Keratinocyte (primary cell): ENCODE data around the gene UGT1A10. TPM values are rescaled to one million over a fixed set of nuclear protein-coding genes. Genes with fewer than 3 reads are reported as not detected.

Source experiments
- DNase-seq: peaks from one replicate; pipeline ENCODE4 v3.0.0-alpha.2; 2011; ENCODE audit warnings: low read depth, missing footprints, low spot score
- FAIRE-seq: peaks from 2 replicates; lab custom pipeline; 2011; peaks lifted over from hg19 to GRCh38; lab: Jason Lieb, UNC
- H2AFZ ChIP-seq: 2 replicates; pipeline ENCODE4 v1.6.0; 2012; ENCODE audit warnings: low read length, control low read depth, inconsistent platforms; ENCODE audit not compliant: control insufficient read depth
- H3K27ac ChIP-seq: 2 replicates; pipeline ENCODE4 v1.5.1; 2011; ENCODE audit warnings: low read length; ENCODE audit not compliant: control insufficient read depth, insufficient read depth
- H3K27me3 ChIP-seq: 3 replicates; pipeline ENCODE4 v1.6.0; 2011; ENCODE audit warnings: low read length; ENCODE audit not compliant: control insufficient read depth, insufficient read depth; ENCODE audit errors: extremely low read depth
- H3K36me3 ChIP-seq, 2 experiments: 2 replicates in 1 of 2; 3 replicates in 1 of 2; pipeline ENCODE4 v1.5.1; 2011; ENCODE audit warnings: low read length in 2 of 2, mild to moderate bottlenecking in 1 of 2; ENCODE audit not compliant: control insufficient read depth in 2 of 2, insufficient read depth in 2 of 2; ENCODE audit errors: extremely low read depth in 1 of 2
- H3K4me1 ChIP-seq: 3 replicates; pipeline ENCODE4 v1.5.1; 2011; ENCODE audit warnings: low read length; ENCODE audit not compliant: control insufficient read depth, insufficient read depth; ENCODE audit errors: extremely low read depth
- H3K4me2 ChIP-seq: 3 replicates; pipeline ENCODE4 v1.6.0; 2011; ENCODE audit warnings: low read depth, low read length; ENCODE audit not compliant: control insufficient read depth, insufficient read depth; ENCODE audit errors: extremely low read depth
- H3K4me3 ChIP-seq, 3 experiments: fragments of 200-600 bp in 1 of 3; sonication (generic) in 1 of 3; 2 replicates in 2 of 3; 3 replicates in 1 of 3; pipeline ENCODE4 v1.5.1; 2011 to 2016; ENCODE audit warnings: low read length in 3 of 3, mild to moderate bottlenecking in 3 of 3, control low read depth in 2 of 3, inconsistent platforms in 1 of 3, low read depth in 1 of 3, mixed read lengths in 1 of 3, mixed run types in 1 of 3, moderate library complexity in 1 of 3; ENCODE audit not compliant: control insufficient read depth in 2 of 3, insufficient read depth in 2 of 3; ENCODE audit errors: extremely low read depth in 1 of 3
- H3K79me2 ChIP-seq: 2 replicates; pipeline ENCODE4 v1.6.0; 2012; ENCODE audit warnings: low read length; ENCODE audit not compliant: control insufficient read depth, insufficient read depth
- H3K9ac ChIP-seq: 3 replicates; pipeline ENCODE4 v1.6.0; 2011; ENCODE audit warnings: low read length; ENCODE audit not compliant: control insufficient read depth, insufficient read depth; ENCODE audit errors: extremely low read depth
- H3K9me1 ChIP-seq: 3 replicates; pipeline ENCODE4 v1.6.0; 2011; ENCODE audit warnings: low read length; ENCODE audit not compliant: control insufficient read depth, insufficient read depth; ENCODE audit errors: extremely low read depth
- H3K9me3 ChIP-seq: 2 replicates; pipeline ENCODE4 v1.5.1; 2012; ENCODE audit warnings: low read depth, low read length; ENCODE audit not compliant: control insufficient read depth
- H4K20me1 ChIP-seq: 3 replicates; pipeline ENCODE4 v1.6.0; 2011; ENCODE audit warnings: low read length; ENCODE audit not compliant: control insufficient read depth, insufficient read depth; ENCODE audit errors: extremely low read depth
- EZH2 ChIP-seq: IDR thresholded peaks from one replicate; pipeline ENCODE4 v1.6.1; 2012; ENCODE audit warnings: inconsistent platforms, mild to moderate bottlenecking, low read length, moderate library complexity
- dilution Hi-C: fragments of 300-500 bp; cut with MboI; formaldehyde crosslinking; loops from one replicate; pipeline ENCODE4 v1.7.0; 2020; ENCODE audit warnings: low sequenced_read_pairs; ENCODE audit not compliant: extremely low pct_ligation_motif_present
- polyA plus RNA-seq, 5 experiments: library from polyadenylated mRNA; depleted of rRNA in 3 of 5; stranded (reverse) in 3 of 5; stranded (forward) in 1 of 5; unstranded in 1 of 5; fragments of >200 nt; gene quantifications; 1 replicate in 1 of 5; 2 replicates in 3 of 5; 3 replicates in 1 of 5; pipeline versions ENCODE4 v1.2.1 to v1.2.3, GENCODE V29; 2011 to 2012; ENCODE audit warnings: missing spikeins in 2 of 5, low read depth in 1 of 5, low replicate concordance in 1 of 5
- TF ChIP-seq, protein P1 (sequence below), 3 experiments: IDR thresholded peaks in 1 of 3; conservative IDR thresholded peaks in 1 of 3; optimal IDR thresholded peaks in 1 of 3; 2 replicates in 2 of 3; 3 replicates in 1 of 3; pipeline versions ENCODE3 to v1.5.1; 2011; ENCODE audit warnings: low read length in 3 of 3, mild to moderate bottlenecking in 3 of 3, moderate library complexity in 2 of 3, control low read depth in 1 of 3, inconsistent platforms in 1 of 3; ENCODE audit not compliant: insufficient read depth in 2 of 3; ENCODE audit errors: extremely low read depth in 1 of 3

Gene UGT1A10
- polyA plus RNA-seq, 1 donor (not counting 4 experiments of a cell fraction or from before 2014, with no cell fraction given) = 2.0 TPM

DNA sequence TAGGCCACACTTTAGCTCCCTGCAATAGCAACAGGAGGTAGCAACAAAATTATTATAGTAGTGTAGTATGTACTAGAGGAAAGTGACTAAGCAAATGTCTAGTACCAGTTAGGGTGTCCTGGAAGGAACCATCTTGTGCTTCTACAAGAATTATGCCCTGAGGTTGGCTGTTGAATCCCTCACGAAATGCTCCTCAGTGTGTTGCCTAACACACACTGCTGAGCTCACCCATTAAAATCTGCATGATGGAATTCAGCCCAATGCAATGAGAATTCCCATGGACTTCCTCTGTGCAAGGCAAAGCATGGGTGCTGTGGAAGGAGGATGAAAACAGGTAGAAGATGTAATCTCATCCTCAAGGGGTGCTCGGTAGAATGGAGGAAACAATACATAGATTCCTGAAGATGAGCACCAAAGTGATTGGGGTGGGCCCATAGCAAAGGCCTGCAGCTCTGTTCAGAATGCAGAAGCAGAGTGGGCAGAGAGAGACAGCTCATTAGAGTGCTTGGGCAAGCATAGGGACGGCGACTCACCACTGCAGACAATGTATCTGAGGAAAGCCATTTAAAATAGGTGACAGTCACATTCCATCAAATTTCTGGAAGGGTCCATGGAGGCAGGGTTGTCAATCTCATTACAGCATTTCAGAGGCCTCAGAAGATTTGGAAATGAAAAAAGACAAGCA is 44.3 kb downstream of the UGT1A10 start:
- Histone ChIP-seq H3K27me3 (no peaks in the 10 kb centered on the region), H3K9me3 (no peaks in the 10 kb centered on the region), H3K9me1 (no peaks in the 10 kb centered on the region), H3K9ac (no peak overlapping the region), H3K4me2 (no peak overlapping the region), H3K4me3 (no peak overlapping the region), H2AFZ (no peak overlapping the region), H3K4me1 (no peaks in the 10 kb centered on the region), H3K36me3 (no peaks in the 10 kb centered on the region), H4K20me1 (no peaks in the 10 kb centered on the region), H3K79me2 (no peaks in the 10 kb centered on the region), H3K27ac (no peak overlapping the region)
- TF ChIP-seq, protein P1, sequence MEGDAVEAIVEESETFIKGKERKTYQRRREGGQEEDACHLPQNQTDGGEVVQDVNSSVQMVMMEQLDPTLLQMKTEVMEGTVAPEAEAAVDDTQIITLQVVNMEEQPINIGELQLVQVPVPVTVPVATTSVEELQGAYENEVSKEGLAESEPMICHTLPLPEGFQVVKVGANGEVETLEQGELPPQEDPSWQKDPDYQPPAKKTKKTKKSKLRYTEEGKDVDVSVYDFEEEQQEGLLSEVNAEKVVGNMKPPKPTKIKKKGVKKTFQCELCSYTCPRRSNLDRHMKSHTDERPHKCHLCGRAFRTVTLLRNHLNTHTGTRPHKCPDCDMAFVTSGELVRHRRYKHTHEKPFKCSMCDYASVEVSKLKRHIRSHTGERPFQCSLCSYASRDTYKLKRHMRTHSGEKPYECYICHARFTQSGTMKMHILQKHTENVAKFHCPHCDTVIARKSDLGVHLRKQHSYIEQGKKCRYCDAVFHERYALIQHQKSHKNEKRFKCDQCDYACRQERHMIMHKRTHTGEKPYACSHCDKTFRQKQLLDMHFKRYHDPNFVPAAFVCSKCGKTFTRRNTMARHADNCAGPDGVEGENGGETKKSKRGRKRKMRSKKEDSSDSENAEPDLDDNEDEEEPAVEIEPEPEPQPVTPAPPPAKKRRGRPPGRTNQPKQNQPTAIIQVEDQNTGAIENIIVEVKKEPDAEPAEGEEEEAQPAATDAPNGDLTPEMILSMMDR (optimal IDR thresholded peaks at IDR 0.05 in 1 of 3, IDR thresholded peaks at IDR 0.05 in 1 of 3, conservative IDR thresholded peaks at IDR 0.05 in 1 of 3; ENCODE audit: extremely low read depth in 1 of 3, insufficient read depth in 2 of 3, low read length in 3 of 3) = no peak
- no peak for TF ChIP-seq EZH2
- dilution Hi-C loops = no loop called here
- DNase-seq = no peak
- FAIRE-seq = peak; percentile 13

DNA sequence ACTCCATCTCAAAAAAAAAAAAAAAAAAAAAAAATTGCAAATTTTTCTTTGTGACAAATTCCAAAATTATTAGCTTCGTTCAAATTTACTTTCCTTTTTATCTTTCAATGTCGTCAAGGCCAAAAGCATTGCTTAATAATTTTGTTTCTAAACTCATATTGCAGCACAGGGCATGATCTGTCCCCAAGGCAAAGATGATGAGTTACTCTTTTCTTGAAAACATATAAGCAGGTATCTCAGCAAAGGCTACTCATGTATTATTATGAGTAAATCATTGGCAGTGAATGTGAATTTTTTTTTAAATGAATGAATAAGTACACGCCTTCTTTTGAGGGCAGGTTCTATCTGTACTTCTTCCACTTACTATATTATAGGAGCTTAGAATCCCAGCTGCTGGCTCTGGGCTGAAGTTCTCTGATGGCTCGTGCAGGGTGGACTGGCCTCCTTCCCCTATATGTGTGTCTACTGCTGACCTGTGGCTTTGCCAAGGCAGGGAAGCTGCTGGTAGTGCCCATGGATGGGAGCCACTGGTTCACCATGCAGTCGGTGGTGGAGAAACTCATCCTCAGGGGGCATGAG is 45.4 kb downstream of the UGT1A10 start, which contains the start of gene UGT1A7:
UGT1A7 (plus strand) TSS at position 381 of the 579 bp plus-strand sequence; CDS start at position 418, 37 bp downstream.
- Histone ChIP-seq H3K27ac (no peak within 1 kb of the TSS), H3K9me1 (no peaks in the 10 kb centered on the region), H3K4me1 (no peaks in the 10 kb centered on the region), H2AFZ (no peak within 1 kb of the TSS), H3K4me3 (no peak within 1 kb of the TSS), H3K9me3 (no peaks in the 10 kb centered on the region), H4K20me1 (no peaks in the 10 kb centered on the region), H3K79me2 (no peaks in the 10 kb centered on the region), H3K9ac (no peak within 1 kb of the TSS), H3K36me3 (no peaks in the 10 kb centered on the region), H3K27me3 (no peaks in the 10 kb centered on the region), H3K4me2 (no peak within 1 kb of the TSS)
- FAIRE-seq = no peak
- DNase-seq = no peak
- dilution Hi-C loops = no loop called here
- TF ChIP-seq, protein P1 (optimal IDR thresholded peaks at IDR 0.05 in 1 of 3, IDR thresholded peaks at IDR 0.05 in 1 of 3, conservative IDR thresholded peaks at IDR 0.05 in 1 of 3; ENCODE audit: extremely low read depth in 1 of 3, insufficient read depth in 2 of 3, low read length in 3 of 3) = no peak
- no peak for TF ChIP-seq EZH2
